ENCODE data around the gene USF3.
A peak's percentile ranks its signal among the peaks of the same experiment; 100 is the strongest.

The USF3 gene

GRCh38 chr3:113696658-113697499 is 437 bp upstream of the USF3 start:
- peak; percentile 99 for DNase-seq (ENCODE audit: low read depth)

- DNase-seq (ENCODE audit: low read depth), result no peak
Observed at GRCh38 chr3:113695431-113695785, 1.0 kb downstream of the USF3 start.

GRCh38 chr3:113690482-113690881 is 6.0 kb downstream of the USF3 start:
- DNase-seq (ENCODE audit: low read depth), result no peak

- peak; percentile 87 for DNase-seq (ENCODE audit: low read depth)
Observed at GRCh38 chr3:113685956-113686721, 10.3 kb downstream of the USF3 start.

GRCh38 chr3:113685124-113685523 is 11.3 kb downstream of the USF3 start:
- no peak for DNase-seq (ENCODE audit: low read depth)

- DNase-seq (ENCODE audit: low read depth), result no peak
Observed at GRCh38 chr3:113684271-113684819, 12.1 kb downstream of the USF3 start.

- no peak for DNase-seq (ENCODE audit: low read depth)
Observed at GRCh38 chr3:113678773-113679172, 17.7 kb downstream of the USF3 start.

- no peak for DNase-seq (ENCODE audit: low read depth)
Observed at GRCh38 chr3:113677737-113678136, 18.7 kb downstream of the USF3 start.

- DNase-seq (ENCODE audit: low read depth), result no peak
Observed at GRCh38 chr3:113676261-113676660, 20.2 kb downstream of the USF3 start.

- no peak for DNase-seq (ENCODE audit: low read depth)
Observed at GRCh38 chr3:113673593-113673992, 22.8 kb downstream of the USF3 start.

- no peak for DNase-seq (ENCODE audit: low read depth)
Observed at GRCh38 chr3:113668015-113668414, 28.4 kb downstream of the USF3 start.

- no peak for DNase-seq (ENCODE audit: low read depth)
Observed at GRCh38 chr3:113664523-113665094, 31.8 kb downstream of the USF3 start.

- no peak for DNase-seq (ENCODE audit: low read depth)
Observed at GRCh38 chr3:113663761-113664160, 32.7 kb downstream of the USF3 start.

GRCh38 chr3:113663324-113663750 is 33.1 kb downstream of the USF3 start:
- DNase-seq (ENCODE audit: low read depth), result no peak

GRCh38 chr3:113662824-113663223 is 33.6 kb downstream of the USF3 start:
- DNase-seq (ENCODE audit: low read depth), result no peak

- DNase-seq (ENCODE audit: low read depth), result no peak
Observed at GRCh38 chr3:113660896-113661295, 35.5 kb downstream of the USF3 start.

- no peak for DNase-seq (ENCODE audit: low read depth)
Observed at GRCh38 chr3:113660458-113660857, 36.0 kb downstream of the USF3 start.

- DNase-seq (ENCODE audit: low read depth), result no peak
Observed at GRCh38 chr3:113659996-113660395, 36.4 kb downstream of the USF3 start.

GRCh38 chr3:113659101-113659541 is 37.3 kb downstream of the USF3 start:
- DNase-seq (ENCODE audit: low read depth), result no peak

GRCh38 chr3:113658107-113658506 is 38.3 kb downstream of the USF3 start:
- DNase-seq (ENCODE audit: low read depth), result no peak

- no peak for DNase-seq (ENCODE audit: low read depth)
Observed at GRCh38 chr3:113654851-113655250, 41.6 kb downstream of the USF3 start.

GRCh38 chr3:113654310-113654709 is 42.1 kb downstream of the USF3 start:
- no peak for DNase-seq (ENCODE audit: low read depth)
